ENCODE results near the gene ANP32E.
"Not testable (repeated sequence)": the region's sequence is repeated elsewhere in the genome, so short reads cannot be mapped to it uniquely, and the experiment has no call there.

GRCh38 chr1:150214099-150214756, 21.7 kb downstream of the ANP32E start:
- TF ChIP-seq CTCF (IDR thresholded peaks at IDR 0.05): peak in 1 of 6 experiments; percentile 16
- not testable (repeated sequence) for TF ChIP-seq POLR2A, POLR2AphosphoS5 (IDR thresholded peaks at IDR 0.05)
